ENCODE data around the gene NHS. TPM values are rescaled to one million over a fixed set of nuclear protein-coding genes. Genes with fewer than 3 reads are reported as not detected.
A peak's percentile ranks its signal among the peaks of the same experiment; 100 is the strongest.

NHS gene
- total and polyA plus RNA-seq, 2 of the 13 experiments (the other 11 are each of a cell fraction or from before 2014, with no cell fraction given): 0.02 TPM; not detected in 1

- no peak for TF ChIP-seq ZBTB43 (CRISPR knock-in tag; conservative IDR thresholded peaks at IDR 0.05)
Measured at GRCh38 chrX:17453788-17454187, 78.8 kb downstream of the NHS start (continued).

GRCh38 chrX:17456526-17456925 is 81.5 kb downstream of the NHS start:
- no peaks in the 10 kb centered on the region for H3K36me3 ChIP-seq (replicated peaks in 1 of 2; ENCODE audit: control insufficient read depth in 1 of 2, insufficient read depth in 2 of 2, low read length in 2 of 2)
- no peaks in the 10 kb centered on the region for H3K4me1 ChIP-seq (ENCODE audit: insufficient read depth, low read length)
- FAIRE-seq (no peak), ATAC-seq (no peak), DNase-seq (ENCODE audit: low spot score) (no peak)
- intact Hi-C loops (cut with micrococcal nuclease; ENCODE audit: unreplicated experiment): no loop called here
- no peak overlapping the region for H3K4me2 ChIP-seq (ENCODE audit: low read depth, low read length)
- TF ChIP-seq ZNF770 (CRISPR knock-in tag; IDR thresholded peaks at IDR 0.05): no peak
- no peak for TF ChIP-seq AFF4 (CRISPR knock-in tag; IDR thresholded peaks at IDR 0.05)
- no peak for TF ChIP-seq ZNF530 (CRISPR knock-in tag; IDR thresholded peaks at IDR 0.05; ENCODE audit: low read depth)
- TF ChIP-seq ZNF20 (CRISPR knock-in tag; IDR thresholded peaks at IDR 0.05): no peak
- TF ChIP-seq LBX2 (CRISPR knock-in tag; IDR thresholded peaks at IDR 0.05; ENCODE audit: borderline replicate concordance): no peak
- TF ChIP-seq MLX (CRISPR knock-in tag; IDR thresholded peaks at IDR 0.05): no peak
- TF ChIP-seq PAX8 (CRISPR knock-in tag; IDR thresholded peaks at IDR 0.05; ENCODE audit: borderline replicate concordance): no peak
- no peak for TF ChIP-seq ZNF746 (CRISPR knock-in tag; IDR thresholded peaks at IDR 0.05)
- TF ChIP-seq ZNF639 (CRISPR knock-in tag; conservative IDR thresholded peaks at IDR 0.05): no peak
- no peak for TF ChIP-seq ELF1 (CRISPR knock-in tag; IDR thresholded peaks at IDR 0.05)
- TF ChIP-seq HHEX (CRISPR knock-in tag; IDR thresholded peaks at IDR 0.05): no peak
- no peak for TF ChIP-seq MXD3 (CRISPR knock-in tag; IDR thresholded peaks at IDR 0.05)
- no peak for TF ChIP-seq BORCS8-MEF2B (CRISPR knock-in tag; IDR thresholded peaks at IDR 0.05)
- CTCF ChIA-PET (ENCODE audit: low intra/inter-chr PET ratio, low total read pairs): no interaction called here
- H3K79me2 ChIP-seq (ENCODE audit: insufficient read depth, low read length): no peaks in the 10 kb centered on the region
- H3K27ac ChIP-seq (ENCODE audit: extremely low read length, insufficient read depth, low read length): no peak overlapping the region
- peak overlapping the region; percentile 15 for H2AFZ ChIP-seq (ENCODE audit: low read length)
- no peak overlapping the region for H3K9ac ChIP-seq (ENCODE audit: insufficient read depth, low read depth, low read length)
- 0% methylated on average over 3 of the region's 6 CpGs for WGBS (ENCODE audit: low lambda C conversion rate)
- no peak overlapping the region for H3K4me3 ChIP-seq (replicated peaks in 1 of 3; ENCODE audit: insufficient read depth in 1 of 3, low read depth in 2 of 3, low read length in 3 of 3)
- in situ Hi-C loops (cut with HindIII; ENCODE audit: extremely low pct_ligation_motif_present, low pct_unique_long_range_greater_than_20kb): no loop called here
- POLR2A ChIA-PET: no interaction called here
- no peaks in the 10 kb centered on the region for H3K27me3 ChIP-seq (ENCODE audit: control insufficient read depth in 1 of 2, insufficient read depth in 2 of 2, low read length in 2 of 2)
- H3K9me3 ChIP-seq (ENCODE audit: low read length): no peaks in the 10 kb centered on the region
- no TSS peak for BruUV-seq (replicated peaks)
- H4K20me1 ChIP-seq (ENCODE audit: insufficient read depth, low read length): no peaks in the 10 kb centered on the region
